ELF-1 (cell line): ENCODE results near the gene MUCL1.
"Not testable (repeated sequence)": the region's sequence is repeated elsewhere in the genome, so short reads cannot be mapped to it uniquely, and the experiment has no call there.

Experiments used
- DNase-seq: peaks from one replicate; pipeline ENCODE4 v3.0.0-alpha.2; 2016; ENCODE audit warnings: low read depth, low spot score

Gene MUCL1, protein sequence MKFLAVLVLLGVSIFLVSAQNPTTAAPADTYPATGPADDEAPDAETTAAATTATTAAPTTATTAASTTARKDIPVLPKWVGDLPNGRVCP

DNA sequence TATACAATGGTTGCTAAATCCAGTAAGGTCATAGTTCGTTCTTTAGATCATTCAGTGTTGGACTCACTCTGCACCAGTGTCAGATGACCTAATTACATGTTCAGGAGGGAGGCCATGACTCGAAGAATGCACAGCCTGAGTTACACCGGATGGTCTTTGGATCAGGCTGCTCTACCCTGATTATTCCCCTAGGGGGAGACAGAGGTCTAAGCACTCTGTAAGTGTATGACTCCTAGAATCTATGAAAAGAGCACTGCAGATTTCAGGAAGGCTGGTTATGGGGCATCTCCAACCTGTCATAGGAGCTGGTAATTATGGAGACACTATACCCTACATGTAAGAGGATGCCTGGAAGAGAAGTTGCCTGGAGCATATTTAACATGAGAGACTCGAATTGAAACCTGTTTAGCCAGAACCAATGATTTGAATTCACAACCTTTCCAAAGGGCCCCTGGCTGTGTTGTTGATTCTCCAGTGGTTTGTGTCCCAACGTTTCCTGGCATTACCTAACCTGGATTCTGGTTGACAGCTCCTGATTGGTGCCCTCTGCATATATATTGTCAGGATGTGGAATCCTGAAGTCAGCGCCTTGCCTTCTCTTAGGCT is at the start of gene MUCL1:
Gene MUCL1 (plus strand): TSS at position 584 of the 606 bp plus-strand sequence. CDS start 67 bp downstream, outside the sequence.
- peak; percentile 73 for DNase-seq

DNA sequence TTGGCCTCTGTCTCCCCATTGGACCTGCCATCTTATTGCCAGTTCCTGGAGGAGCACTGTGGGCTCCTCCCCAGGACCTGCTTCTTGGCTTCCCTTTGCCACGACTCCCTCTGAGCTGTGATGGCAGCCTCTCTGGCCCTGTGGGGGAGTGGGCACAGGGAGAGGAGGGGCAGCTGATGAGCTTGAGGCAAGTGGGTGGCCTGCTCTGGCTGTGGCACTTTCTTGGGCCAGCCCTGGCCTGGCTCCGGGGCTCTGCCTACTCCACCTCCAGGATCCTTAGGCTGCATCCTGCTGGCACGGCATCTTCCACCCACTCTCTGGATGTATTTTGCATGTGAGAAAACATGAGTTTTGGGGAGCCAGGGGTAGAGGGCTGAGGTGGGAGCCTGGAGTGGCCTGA is 32.6 kb upstream of the MUCL1 start:
- no peak for DNase-seq

DNA sequence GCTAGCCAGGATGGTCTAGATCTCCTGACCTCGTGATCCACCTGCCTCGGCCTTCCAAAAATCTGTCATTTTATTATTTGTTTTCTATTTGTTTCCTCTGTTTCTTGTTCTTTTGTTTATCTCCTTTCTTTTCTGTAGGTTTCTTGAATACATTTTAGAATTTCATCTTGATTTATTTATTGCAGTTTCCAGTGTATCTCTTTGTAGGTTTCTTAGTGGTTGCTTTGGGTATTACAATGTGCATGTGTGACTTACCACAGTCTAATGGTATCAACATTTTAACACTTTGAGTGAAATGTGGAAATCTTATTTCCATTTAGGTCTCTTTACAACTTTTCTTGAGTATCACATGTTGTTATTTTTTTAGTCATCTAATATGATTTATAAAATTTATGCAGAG is 29.9 kb upstream of the MUCL1 start:
- DNase-seq = no peak

DNA sequence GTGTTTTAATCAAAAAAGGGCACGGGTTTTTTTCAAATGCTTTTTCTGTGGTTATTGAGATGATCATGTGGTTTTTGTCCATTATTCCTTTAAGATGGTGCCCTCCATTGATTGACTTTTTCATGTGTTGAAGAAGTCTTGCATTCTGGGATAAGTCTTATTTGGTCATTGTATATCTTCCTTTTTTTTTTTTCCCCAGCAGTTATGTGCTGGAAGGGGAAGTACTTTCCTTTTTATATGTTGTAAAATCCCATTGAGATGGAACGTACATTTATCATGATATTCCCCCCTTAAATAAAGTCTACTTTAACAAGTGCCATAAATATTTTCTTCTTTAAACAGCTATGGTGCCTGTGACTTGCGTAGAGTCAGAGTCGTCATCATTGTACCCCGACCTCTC is 24.8 kb upstream of the MUCL1 start:
- no peak for DNase-seq

DNA sequence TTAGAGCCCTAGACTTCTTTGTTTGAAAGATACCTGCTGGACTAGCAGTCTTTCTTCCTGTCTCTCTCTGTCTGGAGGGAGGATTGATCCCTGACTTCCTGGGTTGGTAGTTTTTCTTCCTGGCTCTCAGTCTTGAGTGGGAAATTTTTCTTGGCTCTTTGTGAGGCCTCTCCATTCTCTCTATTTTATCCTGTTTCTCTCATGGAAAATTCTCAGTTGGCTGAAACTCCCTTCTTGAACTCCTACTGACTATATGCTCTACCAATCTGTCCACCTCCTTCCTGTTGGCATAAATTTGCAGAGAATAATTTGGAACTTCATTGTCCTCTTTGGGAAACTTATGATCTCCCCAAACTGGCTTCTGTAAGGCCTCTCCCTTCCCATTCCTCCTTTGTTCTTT is 24.1 kb upstream of the MUCL1 start:
- DNase-seq = no peak

DNA sequence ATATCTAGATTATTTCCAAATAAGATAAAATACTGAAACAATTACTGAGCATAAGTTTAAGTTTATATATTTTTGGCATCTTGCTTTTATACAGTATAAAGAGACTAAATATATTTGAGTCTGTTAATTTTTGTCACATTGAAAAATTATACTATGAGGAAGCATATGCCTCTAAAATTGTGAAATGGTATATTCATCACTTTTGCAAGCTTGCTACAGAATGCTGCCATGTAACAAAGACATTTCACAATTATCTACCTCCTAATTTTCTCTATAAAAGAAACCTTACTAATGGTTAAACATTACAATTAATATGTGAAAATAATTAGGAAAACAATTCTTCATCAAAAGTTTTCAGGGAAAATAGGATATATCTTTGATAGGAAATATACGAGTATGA is 22.7 kb upstream of the MUCL1 start:
- DNase-seq = no peak

DNA sequence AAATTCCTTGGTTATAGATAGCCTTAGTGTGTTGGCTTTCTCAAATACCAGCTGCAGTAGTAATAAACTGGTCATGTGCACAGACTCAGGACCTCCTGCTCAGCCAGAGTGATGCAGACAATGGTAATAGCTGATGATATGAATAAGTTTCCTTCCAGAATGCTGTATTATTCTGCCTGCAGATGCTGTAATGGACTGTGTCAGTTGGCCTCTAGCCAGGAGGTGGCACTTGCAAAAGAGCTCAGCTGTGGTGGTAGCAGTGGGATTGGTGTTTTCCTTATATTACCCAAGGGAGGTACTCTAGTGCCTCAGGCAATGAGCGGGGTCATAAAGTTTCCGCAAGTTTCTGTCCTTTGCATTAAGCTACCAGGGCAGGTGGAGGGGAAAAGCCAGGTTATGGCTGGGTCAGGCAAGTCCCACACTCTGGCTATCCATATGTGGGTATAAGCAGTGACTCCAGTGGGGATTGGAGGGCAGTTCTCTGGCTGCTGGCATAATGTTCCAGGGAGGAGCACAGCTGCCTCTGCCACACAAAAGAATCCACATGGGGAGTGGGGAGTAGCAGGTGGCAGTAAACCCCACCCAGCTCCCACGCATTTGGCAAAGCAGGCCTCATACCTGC is 14.0 kb upstream of the MUCL1 start:
- DNase-seq = peak; percentile 33

DNA sequence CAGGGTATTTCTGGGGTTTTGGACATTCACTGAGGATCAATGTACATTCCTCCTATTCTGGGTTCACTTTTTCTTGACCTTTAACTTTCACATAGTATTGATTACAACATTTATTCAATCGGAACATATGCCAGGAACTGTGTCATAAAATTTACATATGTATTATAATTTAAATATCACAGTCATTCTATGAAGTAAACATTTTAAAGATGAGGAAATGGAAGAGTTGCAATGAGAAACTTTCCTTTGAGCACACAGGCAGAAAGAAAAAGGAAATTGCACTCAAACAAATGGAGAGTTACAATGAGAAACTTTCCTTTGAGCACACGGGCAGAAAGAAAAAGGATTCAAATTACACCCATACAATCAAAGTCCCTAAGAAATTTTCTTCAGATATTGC is 3.1 kb downstream of the MUCL1 start:
- DNase-seq = no peak

DNA sequence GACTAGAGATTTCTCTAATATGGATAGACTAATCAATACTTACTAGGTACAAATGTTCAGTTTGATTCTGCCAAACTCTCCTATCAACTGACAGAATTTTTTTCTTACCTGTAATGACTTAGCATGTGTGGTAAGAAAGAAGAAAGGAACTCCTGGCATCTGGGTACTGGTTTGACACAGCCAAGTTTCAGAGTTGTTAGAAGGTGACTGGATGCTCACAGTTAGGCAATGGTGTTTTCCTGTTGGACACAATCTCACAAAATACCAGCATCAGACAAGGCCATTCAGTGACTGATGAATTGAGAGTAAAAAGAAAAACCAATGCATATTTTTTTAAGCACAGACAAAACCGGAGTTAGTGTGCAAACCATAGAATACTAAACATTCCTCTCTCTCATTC is 4.2 kb downstream of the MUCL1 start:
- DNase-seq = no peak

DNA sequence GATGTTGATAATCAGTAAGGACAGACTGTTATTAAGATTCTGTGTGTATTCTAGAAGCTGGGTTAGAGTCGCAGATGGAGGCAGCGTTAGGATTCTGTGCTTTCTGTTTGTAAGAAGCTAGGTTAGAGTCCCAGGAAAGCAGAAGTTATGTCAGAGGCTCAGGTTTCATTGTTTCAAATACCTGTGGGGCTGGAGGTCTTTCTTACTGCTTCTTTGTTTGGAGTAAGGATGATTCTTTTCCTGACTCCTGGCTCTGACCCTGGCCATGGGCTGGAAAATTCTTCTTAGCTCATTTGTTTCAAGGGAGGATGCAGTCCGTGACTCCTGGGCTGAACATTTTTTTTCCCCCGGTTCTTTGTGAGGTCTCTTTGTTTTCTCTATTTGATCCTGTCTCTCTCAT is 5.2 kb downstream of the MUCL1 start:
- DNase-seq = peak; percentile 6

DNA sequence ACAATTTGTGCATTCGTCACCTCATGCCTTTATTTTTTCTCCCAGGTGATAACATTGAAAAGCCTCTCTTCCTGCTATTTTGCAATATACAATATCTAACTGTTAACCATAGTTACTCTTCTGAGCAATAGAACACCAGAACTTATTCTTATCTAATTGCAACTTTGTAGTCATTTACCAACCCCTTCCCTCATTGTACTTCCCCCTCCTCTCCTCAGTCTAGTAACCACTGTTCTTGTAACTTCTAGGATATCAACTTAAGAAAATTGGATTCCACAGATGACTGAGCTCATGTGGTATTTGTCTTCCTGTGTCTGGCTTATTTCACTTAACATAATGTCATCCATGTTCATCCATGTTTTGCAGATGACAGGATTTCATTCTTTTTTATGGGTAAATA is 7.6 kb downstream of the MUCL1 start:
- no peak for DNase-seq

DNA sequence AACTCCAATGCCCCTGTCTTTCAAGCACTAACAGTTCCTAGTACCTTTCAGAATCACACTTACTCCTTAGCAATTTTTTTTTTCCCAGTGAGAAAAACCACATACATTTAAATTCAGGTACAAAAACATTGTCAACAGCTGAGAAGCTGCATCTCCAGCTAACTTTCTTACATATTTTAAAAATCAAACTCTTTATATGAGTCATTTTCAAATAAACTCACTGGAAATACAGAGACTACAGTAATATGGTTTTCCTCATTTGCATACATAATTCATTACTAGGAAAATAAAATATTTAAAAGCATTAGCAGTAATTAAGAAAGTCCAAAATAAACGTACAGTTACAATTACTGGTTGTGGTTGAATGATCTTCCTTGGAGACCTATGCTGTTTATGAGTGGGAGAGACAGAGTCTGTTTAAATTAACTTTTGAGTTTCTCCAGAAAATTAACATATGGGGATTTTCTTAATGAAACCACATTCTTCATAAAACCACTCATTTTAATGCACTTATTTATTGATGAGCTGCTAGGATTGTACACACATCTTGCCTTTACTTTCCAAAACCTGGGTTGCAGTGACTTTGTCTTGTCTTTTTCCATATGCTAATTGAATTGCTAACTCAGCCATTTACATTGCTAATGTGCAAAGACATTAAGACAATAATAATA is 9.8 kb downstream of the MUCL1 start:
- DNase-seq = no peak

DNA sequence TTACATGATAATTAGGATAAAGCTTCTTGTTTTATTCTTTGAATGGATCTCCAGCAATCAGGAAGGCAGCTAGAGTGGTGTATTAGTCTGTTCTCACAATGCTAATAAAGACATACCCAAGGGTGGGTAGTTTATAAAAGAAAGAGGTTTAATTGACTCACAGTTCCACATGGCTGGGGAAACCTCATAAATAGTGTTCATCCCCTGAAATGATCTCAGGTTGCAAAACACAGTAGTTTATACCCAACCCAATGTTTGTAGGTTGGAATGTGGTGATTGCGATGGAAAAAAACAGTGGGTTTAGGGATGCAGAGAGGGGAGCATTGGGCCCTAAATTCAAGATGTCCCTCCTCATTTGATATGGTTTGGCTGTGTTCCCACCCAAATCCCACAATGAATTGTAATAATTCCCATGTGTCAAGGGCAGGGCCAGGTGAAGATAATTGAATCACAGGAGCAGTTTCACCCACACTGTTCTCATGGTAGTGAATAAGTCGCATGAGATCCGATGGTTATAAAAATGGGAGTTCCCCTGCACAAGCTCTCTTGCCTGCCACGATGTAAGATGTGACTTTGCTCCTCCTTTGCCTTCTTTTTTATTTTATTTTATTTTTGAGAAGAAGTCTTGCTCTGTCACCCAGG is 11.5 kb downstream of the MUCL1 start:
- no peak for DNase-seq

DNA sequence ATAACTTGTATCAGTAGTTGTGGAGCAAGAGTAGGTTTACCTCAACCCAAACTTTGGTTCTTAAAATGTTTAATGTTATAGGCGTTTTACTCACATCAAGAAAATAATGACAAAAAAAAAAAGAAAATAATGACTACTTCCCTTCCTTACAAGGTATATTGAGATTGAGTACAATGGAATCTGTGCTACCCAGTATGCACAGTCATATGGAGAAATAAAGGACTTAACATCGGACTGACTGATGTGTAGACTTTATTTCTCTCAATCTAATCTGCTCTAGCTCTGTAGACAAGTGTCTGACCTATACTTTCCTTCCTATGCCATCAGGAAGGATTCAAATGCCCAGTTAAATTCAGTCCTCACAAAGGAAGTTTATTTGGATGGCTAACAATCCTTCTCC is 14.4 kb downstream of the MUCL1 start:
- DNase-seq = no peak

DNA sequence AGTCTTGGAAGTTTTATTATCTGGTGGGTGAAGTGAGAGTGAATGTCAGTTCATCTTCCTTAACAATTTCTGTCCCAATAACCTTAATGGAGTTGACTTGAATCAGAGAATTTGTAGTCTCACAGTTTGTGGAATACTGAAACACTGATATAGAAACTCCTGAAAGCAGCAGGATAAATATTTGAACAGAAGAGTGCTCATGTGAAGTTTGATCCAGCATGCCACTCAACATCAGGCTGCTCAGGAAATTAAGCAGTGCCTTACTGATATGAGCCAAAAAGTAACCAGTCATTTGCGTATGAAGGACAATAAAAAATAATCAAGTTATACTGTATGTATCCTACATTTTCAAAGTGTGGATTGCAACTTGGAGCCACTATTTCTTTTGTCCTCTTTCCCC is 15.7 kb downstream of the MUCL1 start:
- no peak for DNase-seq

DNA sequence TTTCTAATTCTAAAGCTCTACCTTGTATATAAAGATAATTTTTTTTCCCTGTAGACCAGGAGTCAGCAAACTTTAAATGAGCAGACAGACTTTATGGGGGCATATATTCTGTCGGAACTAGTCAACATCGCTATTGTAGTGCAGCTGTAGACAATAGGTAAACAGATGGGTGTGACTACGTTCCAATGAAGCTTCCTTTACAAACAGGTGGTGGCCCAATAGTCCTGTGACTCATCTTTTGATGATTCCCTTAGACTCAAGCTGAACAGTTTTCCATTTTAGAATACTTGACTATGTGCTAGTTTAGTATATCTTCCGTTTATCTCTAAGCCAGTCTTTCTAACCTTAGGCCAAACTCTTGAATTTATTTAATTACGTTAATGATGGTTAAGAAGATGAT is 16.3 kb downstream of the MUCL1 start:
- no peak for DNase-seq

DNA sequence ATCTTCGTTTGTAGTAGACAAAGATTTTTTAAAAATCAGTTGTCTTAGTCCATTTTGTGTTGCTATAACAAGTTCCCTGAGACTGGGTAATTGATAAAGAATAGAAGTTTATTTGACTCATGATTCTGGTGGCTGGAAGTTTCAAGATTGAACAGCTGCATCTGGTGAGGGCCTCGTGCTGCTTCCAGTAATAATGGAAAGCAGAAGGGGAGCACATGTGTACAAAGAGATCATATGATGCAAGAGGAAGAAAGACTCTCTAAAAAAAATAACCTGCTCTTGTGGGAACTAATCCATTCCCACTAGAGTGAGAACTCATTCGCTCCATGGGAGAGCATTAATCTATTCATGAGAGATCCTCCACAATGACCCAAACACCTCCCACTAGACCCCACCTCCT is 24.8 kb downstream of the MUCL1 start:
- DNase-seq = no peak

DNA sequence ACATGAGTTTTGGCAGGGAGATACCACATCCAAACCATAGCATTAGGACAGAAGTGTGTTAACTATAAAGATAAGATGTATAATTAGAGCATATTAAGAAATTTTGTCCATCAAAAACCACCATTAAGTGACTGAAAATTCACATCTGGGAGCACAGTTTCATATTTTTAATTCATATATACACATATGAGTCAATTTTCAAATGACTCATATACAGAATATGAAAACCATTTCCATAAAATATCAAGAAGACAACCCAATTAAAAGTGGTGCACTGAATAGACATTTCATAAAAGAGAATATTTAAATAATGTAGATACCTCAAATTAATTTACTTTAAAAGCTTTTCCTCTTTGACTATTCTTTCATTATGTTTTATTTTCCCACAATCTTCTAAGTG is 25.3 kb downstream of the MUCL1 start:
- DNase-seq = no peak

DNA sequence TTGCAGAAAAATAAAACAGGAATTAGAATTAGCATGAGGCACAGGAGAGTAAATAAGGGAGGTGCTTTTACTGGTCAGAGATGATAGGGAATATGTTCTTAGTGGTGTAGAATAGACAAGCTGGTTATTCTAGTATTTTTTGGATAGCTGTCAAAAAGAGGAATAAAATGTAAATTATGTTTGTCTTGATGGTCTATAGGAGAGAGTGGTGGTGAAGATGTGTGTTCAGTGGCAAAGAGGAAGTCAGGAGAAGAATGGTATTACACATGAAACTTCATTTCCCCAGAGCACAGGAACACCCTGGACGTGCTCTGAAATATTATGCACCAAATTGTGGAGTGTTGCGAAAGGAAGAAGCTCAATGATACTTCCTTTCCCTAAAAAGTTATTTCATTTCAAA is 27.8 kb downstream of the MUCL1 start:
- DNase-seq = no peak

DNA sequence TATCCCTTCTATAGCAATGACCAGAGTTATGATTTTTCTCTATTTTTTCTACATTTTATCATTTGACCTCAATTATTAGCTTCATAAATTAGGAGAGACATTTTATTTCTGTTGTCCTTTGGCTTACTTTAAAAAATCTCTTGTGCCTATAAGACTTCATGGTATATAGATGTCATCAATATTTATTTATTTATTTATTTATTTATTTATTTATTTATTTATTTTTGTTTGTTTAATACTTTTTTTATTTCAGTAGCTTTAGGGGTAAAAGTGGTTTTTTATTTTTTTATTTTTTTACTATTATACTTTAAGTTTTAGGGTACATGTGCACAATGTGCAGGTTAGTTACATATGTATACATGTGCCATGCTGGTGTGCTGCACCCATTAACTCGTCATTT is 28.3 kb downstream of the MUCL1 start:
- DNase-seq = not testable (repeated sequence)

DNA sequence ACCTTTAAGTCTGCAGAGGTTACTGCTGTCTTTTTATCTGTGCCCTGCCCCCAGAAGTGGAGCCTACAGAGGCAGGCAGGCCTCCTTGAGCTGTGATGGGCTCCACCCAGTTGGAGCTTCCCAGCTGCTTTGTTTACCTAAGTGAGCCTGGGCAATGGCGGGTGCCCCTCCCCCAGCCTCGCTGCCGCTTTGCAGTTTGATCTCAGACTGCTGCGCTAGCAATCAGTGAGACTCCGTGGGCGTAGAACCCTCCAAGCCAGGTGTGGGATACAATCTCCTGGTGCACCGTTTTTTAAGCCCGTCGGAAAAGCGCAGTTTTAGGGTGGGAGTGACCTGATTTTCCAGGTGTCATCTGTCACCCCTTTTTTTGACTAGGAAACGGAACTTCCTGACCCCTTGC is 34.1 kb downstream of the MUCL1 start:
- DNase-seq = peak; percentile 49

DNA sequence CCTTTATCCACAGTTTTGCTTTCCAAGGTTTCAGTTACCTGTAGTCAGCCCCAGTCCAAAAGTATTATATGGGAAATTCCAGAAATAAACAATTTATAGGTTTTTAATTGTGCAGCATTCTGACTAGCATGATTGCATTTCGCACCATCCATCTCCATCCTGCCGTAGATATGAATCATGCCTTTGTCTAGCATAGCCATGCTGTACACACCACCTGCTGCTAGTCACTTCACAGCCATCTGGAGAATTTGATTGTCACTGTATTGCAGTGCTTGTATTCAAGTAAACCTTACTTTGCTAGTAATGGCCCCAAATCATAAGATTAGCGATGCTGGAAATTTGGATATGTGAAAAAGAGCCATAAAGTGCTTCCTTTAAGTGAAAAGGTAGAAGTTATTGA is 36.0 kb downstream of the MUCL1 start:
- DNase-seq = no peak
